GM18502 (cell line): ENCODE results near the gene RIPOR2.
"Not testable (repeated sequence)": the region's sequence is repeated elsewhere in the genome, so short reads cannot be mapped to it uniquely, and the experiment has no call there.

Source experiments
- ATAC-seq: cut with Tn5 transposase; IDR thresholded peaks from one replicate; pipeline ENCODE4 v1.9.1; 2021; ENCODE audit warnings: mild to moderate bottlenecking; ENCODE audit not compliant: unreplicated experiment, poor library complexity

The RIPOR2 gene

DNA sequence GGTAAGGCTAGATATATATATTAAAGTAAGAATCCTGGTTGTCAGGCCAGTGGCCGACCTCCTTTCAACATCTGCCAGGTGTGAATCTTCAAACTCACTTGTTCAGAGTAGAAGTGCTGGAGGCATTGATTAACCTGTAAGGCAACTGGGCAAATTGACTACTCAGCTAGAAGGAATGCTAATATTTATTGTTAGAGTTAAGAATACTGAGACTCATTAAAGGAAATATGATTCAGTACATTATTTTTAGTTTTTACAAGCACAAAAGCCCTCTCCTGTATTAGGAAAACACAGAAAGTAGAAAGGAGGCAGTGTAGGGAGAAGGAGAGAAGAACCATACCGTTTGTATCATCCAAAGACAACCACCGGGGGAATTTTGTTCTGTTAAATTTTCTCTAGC lies 53.5 kb downstream of the RIPOR2 start:
- no peak for ATAC-seq

- ATAC-seq, result no peak
Observed at GRCh38 chr6:24881376-24881775, 54.4 kb downstream of the RIPOR2 start.

DNA sequence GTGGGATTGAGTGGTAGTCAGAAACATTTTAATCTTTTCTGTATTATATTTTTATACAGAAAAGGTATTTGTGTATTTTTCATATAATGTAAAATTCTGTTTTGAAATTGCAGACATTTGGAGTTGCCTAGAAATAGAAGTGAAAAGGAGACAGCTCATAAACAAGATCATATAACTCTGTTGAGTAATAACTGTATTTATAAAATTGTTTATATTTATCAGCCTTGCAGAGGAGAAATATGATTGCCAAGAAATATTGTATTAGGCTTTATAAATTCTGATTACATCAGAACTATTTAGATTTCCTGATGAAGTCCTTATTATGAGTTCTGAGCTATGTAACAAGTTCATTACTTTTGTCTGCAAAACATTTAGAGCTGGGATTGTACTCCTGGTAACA lies 55.3 kb downstream of the RIPOR2 start:
- ATAC-seq, result no peak

DNA sequence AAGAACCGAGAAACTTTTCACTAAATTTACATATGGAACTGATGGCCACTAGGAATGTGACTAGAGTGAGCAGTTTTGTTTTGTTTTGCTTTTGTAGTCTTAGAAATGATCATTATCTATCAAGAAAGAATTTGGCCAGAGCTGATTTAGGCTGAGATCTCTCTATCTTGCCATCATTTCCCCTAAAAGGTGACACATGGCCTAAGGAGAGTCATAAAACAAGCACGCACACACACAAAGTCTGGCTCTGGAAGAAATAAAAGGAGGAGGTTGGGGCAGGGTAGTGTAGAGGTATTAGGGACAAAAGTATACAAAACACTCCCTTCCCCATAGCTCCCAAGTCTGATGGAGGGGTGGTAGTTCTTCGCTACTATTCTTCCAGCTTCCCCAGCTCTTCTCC lies 56.4 kb downstream of the RIPOR2 start:
- ATAC-seq, result no peak

DNA sequence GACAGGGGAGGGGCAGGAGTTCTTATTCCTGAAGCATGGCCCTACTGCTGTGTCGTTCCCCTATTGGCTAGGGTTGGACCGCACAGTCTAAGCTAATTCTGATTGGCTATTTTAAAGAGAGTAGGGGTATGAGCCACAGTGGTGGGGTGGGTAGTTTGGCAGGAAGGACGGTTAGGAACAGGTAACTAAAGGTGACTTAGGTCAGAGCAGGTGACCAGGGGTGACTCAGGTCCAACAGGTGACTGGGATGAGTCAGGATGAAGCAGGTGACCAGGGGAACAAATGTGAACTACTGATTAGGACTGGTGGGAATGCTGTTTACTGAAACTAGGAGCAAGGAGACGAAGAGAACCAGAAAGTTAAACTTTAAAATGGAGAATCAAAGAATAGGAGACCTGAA lies 58.0 kb downstream of the RIPOR2 start:
- ATAC-seq, result not testable (repeated sequence)

DNA sequence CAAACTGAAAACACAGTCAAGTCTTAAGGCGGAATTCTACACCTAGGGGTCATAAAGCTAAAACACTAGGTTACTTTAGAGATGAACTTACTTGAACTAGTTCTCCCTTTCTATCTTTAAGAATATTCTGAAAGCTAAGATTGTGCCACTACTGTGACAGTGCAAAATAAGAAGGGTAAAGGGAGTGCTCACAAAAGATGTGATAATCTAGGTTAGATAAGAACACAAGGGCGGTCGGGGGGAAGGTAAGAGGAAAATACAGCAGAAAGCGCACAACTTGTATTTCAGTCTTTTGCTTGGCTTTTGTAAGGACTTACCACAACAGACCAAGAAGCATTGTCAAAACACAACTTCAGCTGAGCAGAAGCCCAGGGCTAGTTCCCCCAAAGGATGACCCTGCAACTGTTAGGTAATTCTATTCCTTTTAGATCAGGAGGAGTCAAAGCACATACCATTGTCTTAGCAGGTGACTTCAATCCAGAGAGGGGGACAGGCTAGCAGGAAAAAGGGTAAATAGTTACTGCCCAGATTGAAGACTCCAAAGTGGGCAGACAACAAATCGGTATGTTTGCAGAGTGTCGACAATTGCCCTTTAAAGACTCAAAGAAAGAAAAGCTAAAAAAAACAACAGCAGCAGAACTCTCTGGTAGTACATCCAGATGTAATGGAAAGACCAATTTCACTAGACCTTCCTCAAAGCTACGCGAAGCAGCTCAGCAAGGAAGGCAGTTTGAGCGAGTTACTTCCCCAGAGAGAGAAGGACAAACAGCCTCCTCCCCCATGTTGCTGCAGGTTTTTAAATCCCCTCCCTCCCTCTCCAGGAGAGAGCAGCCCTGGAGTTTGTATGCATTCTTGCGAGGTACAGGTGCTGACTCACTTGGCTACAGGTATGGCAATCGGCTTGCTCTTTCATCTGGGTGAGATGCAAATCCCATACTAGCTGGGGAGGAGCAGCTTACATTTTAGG lies 59.0 kb downstream of the RIPOR2 start:
- ATAC-seq, result no peak

GRCh38 chr6:24875534-24875901 lies 60.2 kb downstream of the RIPOR2 start:
- no peak for ATAC-seq

GRCh38 chr6:24874776-24875533 lies 60.8 kb downstream of the RIPOR2 start:
- no peak for ATAC-seq

GRCh38 chr6:24874128-24874527 lies 61.6 kb downstream of the RIPOR2 start:
- no peak for ATAC-seq

DNA sequence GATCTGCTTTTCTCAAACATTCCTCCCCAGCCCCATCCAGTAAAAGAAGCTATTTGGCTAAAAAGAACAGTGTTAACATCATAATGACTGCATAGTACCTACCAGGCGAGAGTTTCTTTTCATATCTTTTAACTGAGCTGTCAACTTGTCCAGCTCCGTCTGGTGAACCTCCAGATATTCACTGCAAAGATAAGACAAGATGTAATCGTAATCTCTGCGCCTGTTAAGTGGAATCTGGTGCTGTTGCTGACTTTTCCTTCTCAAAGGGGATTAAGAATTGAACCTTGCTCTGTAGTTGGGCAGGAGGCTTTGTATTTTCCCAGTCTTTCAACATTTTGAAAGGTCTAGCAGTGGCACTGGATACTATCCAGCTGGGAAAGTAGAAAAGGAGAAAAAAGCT lies 63.0 kb downstream of the RIPOR2 start:
- no peak for ATAC-seq

DNA sequence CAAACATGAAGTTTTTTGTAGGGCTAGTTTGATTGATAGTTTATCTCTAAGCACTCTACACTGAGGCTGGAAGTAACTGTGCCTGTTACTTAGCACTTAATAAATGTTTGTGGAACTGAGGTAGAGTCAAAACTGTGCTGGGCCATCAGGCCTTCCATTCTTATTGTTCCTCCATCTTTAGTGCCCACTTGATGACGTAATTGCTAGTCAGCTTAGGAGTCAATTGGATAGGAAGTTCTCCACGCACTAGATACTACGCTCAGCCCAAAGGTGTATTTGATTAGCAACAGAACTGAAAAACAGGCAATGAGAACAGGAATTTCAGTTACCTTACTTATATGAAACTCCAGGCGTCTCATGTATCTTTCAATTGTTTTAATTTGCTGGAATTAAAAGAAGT lies 67.0 kb downstream of the RIPOR2 start:
- ATAC-seq, result no peak

GRCh38 chr6:24867104-24867703 lies 68.6 kb downstream of the RIPOR2 start:
- no peak for ATAC-seq

DNA sequence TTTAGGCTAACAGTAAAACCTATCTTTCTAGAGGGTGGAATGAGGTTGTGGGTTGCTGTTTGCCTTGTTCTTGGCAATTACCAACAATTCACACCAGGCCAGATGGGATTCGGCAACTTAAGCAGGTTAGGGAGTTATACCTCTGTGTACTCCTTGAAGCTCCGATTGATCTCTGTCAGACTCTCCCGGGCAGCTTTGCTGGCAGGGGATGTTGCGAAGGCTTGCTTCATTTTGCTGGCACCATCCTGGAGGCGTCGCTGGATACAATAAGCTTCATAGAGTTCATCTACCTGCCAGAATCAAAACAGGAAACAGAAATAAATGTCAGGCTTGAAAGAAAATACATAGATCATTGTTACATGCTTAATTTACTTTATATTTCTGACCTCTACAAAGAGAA lies 70.6 kb downstream of the RIPOR2 start:
- ATAC-seq, result no peak

DNA sequence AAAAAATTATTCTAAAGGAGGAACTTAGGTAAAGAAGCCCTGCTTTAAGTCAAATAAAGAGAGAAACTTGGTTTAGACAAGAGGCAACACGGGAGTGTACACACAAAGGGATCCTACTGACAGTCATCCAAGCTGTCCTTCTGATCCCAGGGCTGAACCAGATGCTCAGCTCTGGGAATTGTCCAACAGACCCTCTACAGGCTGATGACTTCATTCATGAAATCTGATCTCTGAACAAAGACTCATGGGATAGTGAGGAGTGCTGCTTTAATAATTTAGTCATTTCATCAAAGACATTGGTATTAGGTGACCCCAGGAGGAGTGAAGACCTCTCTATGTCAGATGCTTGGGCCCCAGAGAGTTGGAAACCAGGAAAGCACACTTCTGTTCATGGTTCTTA lies 71.4 kb downstream of the RIPOR2 start:
- no peak for ATAC-seq

- ATAC-seq, result peak; percentile 58
Observed at GRCh38 chr6:24861934-24862333, 73.8 kb downstream of the RIPOR2 start.

DNA sequence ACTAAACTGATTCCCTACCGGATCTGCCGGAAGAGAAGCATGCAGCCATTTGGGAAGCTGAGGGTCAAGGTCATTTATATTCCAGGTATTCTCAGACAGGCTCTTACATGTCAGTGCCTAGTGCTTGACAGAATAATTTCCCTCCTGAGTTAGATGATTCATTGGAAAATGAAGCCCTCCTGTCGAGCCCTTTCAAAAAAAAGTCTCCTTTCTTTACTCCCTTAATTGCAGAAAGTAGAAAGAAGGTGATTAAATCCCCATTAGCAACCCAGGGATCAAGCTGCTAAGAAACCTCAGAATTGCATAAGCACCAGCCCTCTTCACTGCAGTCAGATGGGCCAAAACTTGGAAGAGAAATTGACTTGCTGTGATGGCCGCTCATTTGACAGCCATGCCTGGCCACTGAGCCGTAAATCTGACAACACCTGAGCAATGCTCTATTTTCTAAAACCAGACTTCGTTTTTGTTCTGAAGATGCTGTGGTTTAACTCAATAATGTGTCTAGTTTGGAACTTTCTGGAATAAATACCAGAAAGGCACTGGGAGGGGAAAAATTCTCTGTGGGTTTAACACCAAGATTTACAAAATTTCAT lies 76.1 kb downstream of the RIPOR2 start:
- ATAC-seq, result no peak

DNA sequence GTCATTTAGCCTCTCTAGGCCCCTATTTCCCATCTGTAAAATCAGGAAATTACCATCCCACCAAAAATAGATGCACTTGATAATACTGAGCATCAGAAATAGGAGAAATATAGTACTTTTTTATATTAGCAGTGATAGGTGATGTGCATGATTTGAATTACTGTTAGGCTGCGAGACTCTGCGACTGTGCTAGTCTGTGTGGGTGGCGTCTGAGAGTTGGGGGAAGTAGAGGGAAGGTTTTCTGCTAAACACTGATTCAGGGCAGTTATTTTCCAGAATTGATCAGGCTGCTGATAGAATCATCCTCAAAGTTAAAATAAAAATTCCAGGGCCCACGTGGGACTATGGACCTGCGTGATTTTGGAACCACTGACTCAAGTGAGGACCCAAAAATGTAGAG lies 76.6 kb downstream of the RIPOR2 start:
- no peak for ATAC-seq

GRCh38 chr6:24858177-24858653 lies 77.5 kb downstream of the RIPOR2 start:
- peak; percentile 63 for ATAC-seq

- no peak for ATAC-seq
Observed at GRCh38 chr6:24856901-24857670, 78.7 kb downstream of the RIPOR2 start.

DNA sequence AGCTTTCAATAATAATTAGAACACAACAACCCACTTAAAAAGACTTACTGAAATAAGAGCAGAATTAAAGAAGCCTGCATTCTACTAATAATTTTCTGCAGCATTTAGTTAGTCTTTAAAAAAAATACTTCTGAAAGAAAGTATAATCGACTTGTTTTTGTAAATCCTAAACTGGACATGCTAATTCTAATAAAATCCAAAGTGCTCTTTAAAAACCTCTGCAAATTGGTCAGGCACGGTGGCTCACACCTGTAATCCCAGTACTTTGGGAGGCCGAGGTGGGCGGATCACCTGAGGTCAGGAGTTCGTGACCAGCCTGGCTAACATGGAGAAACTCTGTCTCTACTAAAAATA lies 79.5 kb downstream of the RIPOR2 start:
- no peak for ATAC-seq
